ENCODE results near the gene ARHGAP30.

ARHGAP30 gene

GRCh38 chr1:161089251-161089924 lies 19.7 kb upstream of the ARHGAP30 start, which contains the start of gene NECTIN4:
TSS of gene NECTIN4 (minus strand) at chr1:161089558. CDS start at chr1:161089296, 262 bp downstream.
- no peak for DNase-seq

GRCh38 chr1:161088587-161089110 lies 19.0 kb upstream of the ARHGAP30 start:
- no peak for DNase-seq

GRCh38 chr1:161086457-161086856 lies 16.8 kb upstream of the ARHGAP30 start:
- no peak for DNase-seq

- no peak for DNase-seq
Measured at GRCh38 chr1:161085165-161085564, 15.5 kb upstream of the ARHGAP30 start.

- DNase-seq, result no peak
Measured at GRCh38 chr1:161084597-161084988, 14.9 kb upstream of the ARHGAP30 start.

- no peak for DNase-seq
Measured at GRCh38 chr1:161083748-161084596, 14.3 kb upstream of the ARHGAP30 start.

GRCh38 chr1:161082996-161083747 lies 13.5 kb upstream of the ARHGAP30 start:
- no peak for DNase-seq

- no peak for DNase-seq
Measured at GRCh38 chr1:161082483-161082882, 12.8 kb upstream of the ARHGAP30 start.

GRCh38 chr1:161081519-161081918 lies 11.8 kb upstream of the ARHGAP30 start:
- no peak for DNase-seq

GRCh38 chr1:161080441-161081405 lies 11.0 kb upstream of the ARHGAP30 start:
- no peak for DNase-seq

- no peak for DNase-seq
Measured at GRCh38 chr1:161079436-161080110, 9.9 kb upstream of the ARHGAP30 start.

GRCh38 chr1:161077426-161077825 lies 7.7 kb upstream of the ARHGAP30 start:
- no peak for DNase-seq

- DNase-seq, result no peak
Measured at GRCh38 chr1:161076410-161076809, 6.7 kb upstream of the ARHGAP30 start.

- DNase-seq, result no peak
Measured at GRCh38 chr1:161074676-161075368, 5.1 kb upstream of the ARHGAP30 start.

- DNase-seq, result no peak
Measured at GRCh38 chr1:161073474-161074121, 3.9 kb upstream of the ARHGAP30 start.

- DNase-seq, result no peak
Measured at GRCh38 chr1:161072751-161073449, 3.2 kb upstream of the ARHGAP30 start.

GRCh38 chr1:161071886-161072371 lies 2.2 kb upstream of the ARHGAP30 start:
- DNase-seq, result no peak

- DNase-seq, result no peak
Measured at GRCh38 chr1:161070761-161071160, 1.1 kb upstream of the ARHGAP30 start.

- DNase-seq, result no peak
Measured at GRCh38 chr1:161069241-161069640, 450 bp downstream of the ARHGAP30 start.
